IPS-18c (cell line): ENCODE results near the gene DEPDC1B.

ENCODE experiments used
- H3K4me3 ChIP-seq: 2 replicates; pipeline ENCODE4 v1.7.0; 2013; ENCODE audit warnings: low read depth, mild to moderate bottlenecking, low read length, moderate library complexity; ENCODE audit not compliant: insufficient read depth
- H3K9me3 ChIP-seq: one replicate; pipeline ENCODE4 v1.6.1; 2013; ENCODE audit warnings: mild to moderate bottlenecking, low read length, moderate library complexity; ENCODE audit not compliant: control insufficient read depth, insufficient read depth

DEPDC1B gene

DNA sequence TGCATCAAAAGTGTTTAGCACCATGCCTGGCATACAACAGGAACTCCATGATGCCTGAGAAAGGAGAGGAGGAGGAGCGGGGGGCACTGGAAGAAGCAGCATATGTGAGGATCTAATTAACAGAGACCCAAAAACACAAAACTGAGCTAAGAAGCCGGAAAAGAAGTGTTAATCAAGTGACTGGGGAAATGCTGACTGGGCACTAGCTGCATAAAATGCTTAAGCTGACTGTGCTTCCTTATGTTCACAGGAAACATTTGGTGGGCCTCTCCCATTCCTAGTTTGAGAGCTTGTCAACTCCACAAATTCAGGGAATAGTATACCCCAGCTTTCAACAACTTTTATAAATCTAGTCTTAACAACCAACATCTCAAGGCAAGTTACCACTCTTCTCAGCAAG is 26.6 kb downstream of the DEPDC1B start:
- Histone ChIP-seq H3K4me3 (no peak overlapping the region), H3K9me3 (no peaks in the 10 kb centered on the region)

GRCh38 chr5:60672693-60673264 is 27.2 kb downstream of the DEPDC1B start:
- Histone ChIP-seq H3K4me3 (no peak overlapping the region), H3K9me3 (no peaks in the 10 kb centered on the region)

DNA sequence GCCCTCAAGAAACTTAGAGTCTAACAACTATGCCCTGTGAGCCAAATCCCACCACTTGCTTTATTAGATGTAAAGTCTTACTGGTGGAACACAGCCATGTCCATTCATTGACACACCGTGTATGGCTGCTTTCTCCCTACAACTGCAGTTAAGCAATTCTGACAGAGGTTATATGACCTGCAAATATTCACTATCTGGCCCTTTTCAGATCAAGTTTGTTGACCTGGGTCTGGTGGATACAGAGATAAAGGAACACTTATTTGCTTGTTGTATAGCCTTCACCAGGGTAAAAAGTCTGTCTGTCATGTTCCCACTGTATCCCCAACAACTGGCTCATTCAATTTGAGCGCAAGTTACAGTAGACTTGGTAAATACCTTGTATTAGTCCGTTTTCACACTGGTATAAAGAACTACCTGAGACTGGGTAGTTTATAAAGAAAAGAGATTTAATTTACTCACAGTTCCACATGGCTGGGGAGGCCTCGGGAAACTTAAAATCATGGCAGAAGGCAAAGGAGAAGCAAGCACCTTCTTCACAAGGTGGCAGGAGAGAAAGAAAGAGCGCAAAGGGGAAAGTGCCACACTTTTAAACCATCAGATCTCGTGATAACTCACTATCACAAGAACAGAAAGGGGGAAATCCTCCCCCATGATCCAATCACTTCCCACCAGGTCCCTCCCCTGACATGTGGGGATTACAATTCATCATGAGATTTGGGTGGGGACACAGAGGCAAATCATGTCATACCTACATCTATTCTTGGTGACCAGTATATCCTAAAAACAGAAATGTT is 27.9 kb downstream of the DEPDC1B start:
- H3K4me3 ChIP-seq, result no peak overlapping the region
- no peaks in the 10 kb centered on the region for H3K9me3 ChIP-seq

GRCh38 chr5:60670749-60671148 is 29.2 kb downstream of the DEPDC1B start:
- no peak overlapping the region for H3K4me3 ChIP-seq
- no peaks in the 10 kb centered on the region for H3K9me3 ChIP-seq

GRCh38 chr5:60668686-60669304 is 31.2 kb downstream of the DEPDC1B start:
- H3K9me3 ChIP-seq, result no peaks in the 10 kb centered on the region
- H3K4me3 ChIP-seq, result no peak overlapping the region

GRCh38 chr5:60651872-60652620 is 47.9 kb downstream of the DEPDC1B start:
- no peaks in the 10 kb centered on the region for H3K9me3 ChIP-seq
- H3K4me3 ChIP-seq, result no peak overlapping the region

GRCh38 chr5:60649288-60649917 is 50.6 kb downstream of the DEPDC1B start:
- no peaks in the 10 kb centered on the region for H3K9me3 ChIP-seq
- no peak overlapping the region for H3K4me3 ChIP-seq

GRCh38 chr5:60648175-60648574 is 51.8 kb downstream of the DEPDC1B start:
- H3K9me3 ChIP-seq, result no peaks in the 10 kb centered on the region
- no peak overlapping the region for H3K4me3 ChIP-seq

GRCh38 chr5:60640901-60641300 is 59.1 kb downstream of the DEPDC1B start:
- Histone ChIP-seq H3K4me3 (no peak overlapping the region), H3K9me3 (no peaks in the 10 kb centered on the region)

DNA sequence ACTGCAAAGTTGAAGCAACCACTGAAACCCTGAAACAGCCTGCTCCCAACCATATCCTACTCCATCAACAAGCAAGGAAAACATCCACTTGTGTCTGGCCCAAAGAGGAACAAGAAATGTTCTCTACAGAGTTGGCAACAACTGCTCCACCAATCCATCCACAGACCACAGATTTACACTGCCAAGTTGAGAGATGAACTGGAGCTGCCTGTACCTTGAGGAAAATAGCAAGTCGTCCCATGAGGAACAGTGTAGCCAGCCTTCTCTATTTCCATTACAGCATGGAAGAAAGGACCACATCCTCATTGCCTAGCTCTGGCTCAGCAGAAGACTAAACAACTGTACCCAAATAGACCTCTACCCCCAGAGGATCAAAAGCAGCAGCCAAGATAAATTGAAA is 60.4 kb downstream of the DEPDC1B start:
- no peak overlapping the region for H3K4me3 ChIP-seq

DNA sequence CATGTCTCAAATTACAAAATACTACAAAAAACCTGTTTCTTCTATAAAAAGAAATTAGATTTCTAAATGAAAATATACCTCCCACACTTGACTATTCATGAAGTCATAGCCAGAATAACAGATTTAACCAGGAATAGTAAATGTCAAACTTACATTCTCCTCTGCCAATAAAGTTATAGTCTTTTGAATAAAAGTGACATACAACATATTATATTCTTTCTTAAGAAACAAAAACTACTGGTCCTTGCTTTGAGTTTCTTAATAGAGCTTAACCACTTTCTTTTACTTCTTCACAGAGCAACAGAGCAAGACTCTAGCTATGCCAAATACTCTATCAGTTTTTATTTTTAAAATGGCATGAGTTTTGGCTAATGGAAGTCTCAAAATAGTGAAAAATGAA is 61.7 kb downstream of the DEPDC1B start:
- no peak overlapping the region for H3K4me3 ChIP-seq
- no peaks in the 10 kb centered on the region for H3K9me3 ChIP-seq

More for the DNA sequence above, 60.4 kb downstream of the DEPDC1B start:
- H3K9me3 ChIP-seq, result no peaks in the 10 kb centered on the region

GRCh38 chr5:60636644-60637043 is 63.3 kb downstream of the DEPDC1B start:
- H3K9me3 ChIP-seq, result no peaks in the 10 kb centered on the region
- H3K4me3 ChIP-seq, result no peak overlapping the region

- no peak overlapping the region for H3K4me3 ChIP-seq
- H3K9me3 ChIP-seq, result no peaks in the 10 kb centered on the region
These were observed 64.0 kb downstream of the DEPDC1B start for GRCh38 chr5:60636001-60636400.

- peaks cover 2% of the 10 kb centered on the region for H3K9me3 ChIP-seq
- H3K4me3 ChIP-seq, result no peak overlapping the region
These were observed 65.9 kb downstream of the DEPDC1B start for GRCh38 chr5:60634051-60634450.

GRCh38 chr5:60633341-60633740 is 66.6 kb downstream of the DEPDC1B start:
- H3K9me3 ChIP-seq, result peaks cover 2% of the 10 kb centered on the region
- no peak overlapping the region for H3K4me3 ChIP-seq

- Histone ChIP-seq H3K9me3 (peaks cover 2% of the 10 kb centered on the region), H3K4me3 (no peak overlapping the region)
These were observed 67.8 kb downstream of the DEPDC1B start for GRCh38 chr5:60632153-60632552.

- peaks cover 2% of the 10 kb centered on the region for H3K9me3 ChIP-seq
These were observed 69.1 kb downstream of the DEPDC1B start for GRCh38 chr5:60630836-60631235.

More at GRCh38 chr5:60630836-60631235, 69.1 kb downstream of the DEPDC1B start:
- no peak overlapping the region for H3K4me3 ChIP-seq
